Activated gamma-delta T cell treated with anti-CD3 and anti-CD28 coated beads, Interleukin-2, amount 50 U/mL, for 16 hours (primary cell): ENCODE results near the gene STRN4.
"Not testable (repeated sequence)": the region's sequence is repeated elsewhere in the genome, so short reads cannot be mapped to it uniquely, and the experiment has no call there.

Source experiments
- DNase-seq: peaks from one replicate; pipeline ENCODE4 v3.0.0-alpha.2; 2020; ENCODE audit warnings: low read depth

Gene STRN4

DNA sequence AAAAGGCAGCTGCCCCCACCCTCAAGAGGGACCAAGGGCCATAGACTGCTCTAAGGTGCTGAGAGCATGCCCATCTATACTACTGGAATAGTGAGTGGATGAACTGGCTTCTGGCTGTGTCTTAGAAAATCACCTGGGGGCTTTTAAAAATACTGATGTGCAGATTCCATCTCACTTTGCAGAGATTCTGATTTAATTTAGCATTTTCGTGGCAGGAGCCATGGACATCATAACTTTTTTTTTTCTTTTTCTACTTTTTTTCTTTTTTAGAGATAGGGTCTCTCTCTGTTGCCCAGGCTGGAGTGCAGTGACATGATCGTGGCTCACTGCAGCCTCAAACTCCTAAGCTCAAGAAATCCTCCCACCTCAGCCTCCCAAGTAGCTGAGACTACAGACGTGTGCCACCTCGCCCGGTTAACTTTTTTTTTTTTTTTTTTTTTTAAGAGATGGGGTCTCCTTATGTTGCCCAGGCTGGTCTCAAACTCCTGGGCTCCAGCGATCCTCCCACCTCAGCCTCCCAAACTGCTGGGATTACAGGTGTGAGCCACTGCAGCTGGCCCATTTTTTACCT is 33.4 kb downstream of the STRN4 start:
- DNase-seq: not testable (repeated sequence)

DNA sequence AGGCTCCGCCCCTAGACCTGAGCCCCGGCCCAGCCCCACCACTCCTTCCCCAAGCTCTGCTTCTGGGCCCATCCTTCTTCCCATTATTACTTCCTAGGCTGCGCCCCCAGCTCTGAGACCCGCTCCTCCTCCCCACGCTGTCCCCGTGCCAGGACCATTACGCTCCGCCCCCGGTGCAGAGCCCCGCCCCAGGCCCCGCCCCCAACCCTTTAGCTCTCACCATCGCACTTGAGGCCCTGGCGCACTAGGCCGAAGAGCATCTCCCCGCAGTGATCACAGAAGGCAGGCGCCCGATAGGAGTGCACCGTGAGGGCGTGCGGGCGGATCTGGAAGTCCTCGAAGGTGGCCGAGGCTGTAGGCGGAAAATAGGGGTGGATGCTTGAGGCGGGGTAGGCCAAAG is 35.6 kb downstream of the STRN4 start:
- no peak for DNase-seq

DNA sequence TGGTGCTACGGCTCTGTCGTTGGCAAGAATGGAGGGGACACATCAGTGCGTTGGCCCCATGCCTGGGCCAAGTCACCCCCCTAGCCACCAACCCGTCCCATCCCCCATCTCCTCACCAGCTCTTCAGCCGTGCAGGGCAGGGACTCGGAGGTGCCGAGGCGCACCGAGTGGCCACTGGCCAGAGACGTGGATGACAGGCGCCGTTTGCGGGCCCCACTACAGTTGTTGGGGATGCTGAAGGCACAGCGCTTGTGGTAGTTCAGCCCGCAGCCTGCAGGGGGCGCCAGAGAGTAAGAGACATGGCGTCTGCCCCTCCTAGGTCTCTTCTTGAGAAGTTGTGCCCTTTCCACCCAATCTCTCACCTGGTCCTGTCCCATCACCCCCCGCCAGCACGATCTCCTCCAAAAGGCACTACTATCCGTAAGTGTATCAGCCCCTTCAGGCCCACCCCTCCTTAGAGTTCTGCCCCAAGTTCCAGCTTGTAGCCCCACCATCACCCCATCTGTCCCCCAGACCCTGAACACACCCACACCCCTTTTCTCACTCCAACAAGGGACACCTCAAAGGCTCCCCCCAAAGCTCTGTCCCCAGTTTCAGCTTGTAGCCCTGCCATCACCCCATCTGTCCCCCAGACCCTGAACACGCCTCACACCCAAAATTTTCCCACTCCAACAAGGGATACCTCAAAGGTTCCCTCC is 41.7 kb downstream of the STRN4 start:
- peak; percentile 84 for DNase-seq

DNA sequence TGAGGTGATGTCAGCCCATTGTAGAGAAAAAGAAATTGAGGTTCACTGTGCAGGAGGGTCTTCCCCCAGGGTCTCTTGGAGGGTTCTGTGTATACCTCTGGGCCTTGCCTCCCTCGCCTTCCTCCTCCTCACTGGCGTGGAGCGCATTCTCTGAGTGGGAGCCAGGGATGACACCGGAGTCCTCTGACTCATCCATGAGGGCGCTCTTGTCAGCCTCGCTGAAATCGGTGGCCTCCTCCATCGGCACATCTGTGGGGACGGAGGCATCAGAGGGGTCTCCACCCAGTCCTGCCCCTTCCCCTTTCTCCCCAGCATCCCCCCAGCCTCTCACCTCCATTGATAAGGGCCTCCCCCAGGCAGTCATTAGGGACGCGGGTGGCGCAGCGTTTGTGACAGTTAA is 45.5 kb downstream of the STRN4 start:
- DNase-seq: no peak

DNA sequence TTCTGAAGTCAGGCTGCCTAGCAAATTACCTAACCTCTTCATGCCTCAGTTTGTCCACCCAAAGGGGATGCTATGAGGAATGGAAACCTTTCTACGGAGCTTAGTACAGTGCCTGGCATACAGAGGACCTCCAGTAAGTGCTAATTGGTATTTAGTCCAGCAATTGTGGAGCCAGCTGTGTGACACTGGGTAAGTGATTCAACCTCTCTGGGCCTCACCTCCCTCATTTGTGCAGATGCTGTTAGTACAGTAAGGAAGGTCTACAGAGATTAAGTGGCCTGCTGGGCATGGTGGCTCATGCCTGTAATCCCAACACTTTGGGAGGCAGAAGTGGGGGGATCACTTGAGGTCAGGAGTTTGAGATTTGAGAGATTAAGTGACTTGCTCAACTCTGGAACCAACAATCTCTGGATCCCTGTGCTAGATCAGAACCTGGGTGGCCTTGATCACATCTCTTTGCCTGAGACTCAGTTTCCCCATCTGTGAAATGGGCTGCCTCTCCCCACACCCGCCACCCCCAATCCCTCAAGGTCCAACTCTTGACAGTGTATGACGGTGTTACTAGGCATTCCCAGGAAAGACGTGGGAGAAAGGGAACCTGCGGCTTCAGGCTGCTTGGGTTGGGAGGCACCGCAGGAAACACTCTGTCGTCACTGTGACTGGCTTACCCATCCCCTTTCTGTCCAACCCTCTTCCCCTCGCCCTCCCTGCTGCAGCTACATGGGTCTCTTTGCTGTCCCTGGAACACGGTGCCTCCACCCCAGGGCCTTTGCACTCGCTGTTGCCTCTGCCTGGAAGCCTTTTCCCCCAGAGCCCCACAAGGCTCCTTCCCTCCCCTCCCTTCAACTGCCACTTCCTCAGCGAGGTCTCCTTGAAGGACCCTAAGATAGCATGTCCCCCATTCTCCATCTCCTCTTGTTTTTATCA is 47.6 kb downstream of the STRN4 start:
- DNase-seq: no peak

DNA sequence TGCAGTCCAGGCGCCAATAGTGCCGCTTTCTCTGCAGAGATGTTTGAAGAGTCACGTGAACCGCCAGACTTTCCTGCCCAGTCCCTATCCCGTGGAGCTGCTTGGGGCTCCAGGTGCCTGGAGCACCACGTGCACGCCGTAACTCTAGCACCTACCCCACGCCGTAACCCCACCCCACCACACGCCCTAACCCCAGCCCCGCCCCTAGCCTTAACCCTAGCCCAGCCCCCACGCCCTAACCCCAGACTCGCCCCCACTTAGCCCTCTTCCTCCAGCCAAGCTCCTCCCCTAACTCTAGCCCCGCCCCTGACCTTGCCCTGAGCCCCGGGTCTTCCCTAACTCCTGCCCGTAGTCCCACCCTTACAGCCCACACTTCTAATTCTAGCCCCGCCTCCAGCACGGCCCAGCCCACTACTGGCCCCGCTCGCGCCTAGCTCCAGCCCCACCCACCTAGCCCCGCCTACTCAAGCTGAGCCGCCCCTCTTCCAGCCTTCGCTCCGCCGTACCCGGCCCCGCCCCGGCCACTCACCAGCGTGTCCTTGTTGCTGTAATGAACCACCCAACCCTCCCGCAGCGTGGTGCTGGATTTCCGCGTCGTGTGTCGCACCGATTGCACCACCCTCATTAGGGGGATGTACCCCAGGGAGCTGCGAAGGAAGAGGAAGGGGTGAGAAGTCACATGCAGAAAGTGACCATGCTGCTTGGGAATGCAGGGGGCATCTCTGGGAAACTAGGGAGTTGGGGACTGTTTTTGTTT is 48.9 kb downstream of the STRN4 start:
- no peak for DNase-seq

DNA sequence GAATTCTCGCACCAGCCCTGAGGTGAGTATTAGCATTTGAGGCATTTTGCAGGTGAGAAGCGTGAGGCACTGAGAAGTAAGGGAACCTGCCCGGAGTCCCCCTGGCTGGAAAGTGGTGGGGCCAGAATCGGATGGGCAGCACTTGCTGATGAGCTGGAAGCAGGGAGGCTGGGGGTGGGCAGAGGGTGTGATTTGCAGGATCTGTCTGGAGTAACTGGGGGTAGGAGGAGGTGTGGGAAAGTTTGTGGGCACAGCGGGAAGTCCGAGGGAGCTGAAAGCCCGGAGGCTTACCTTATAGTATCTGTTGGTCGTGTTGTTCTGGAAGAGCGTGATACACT is 49.4 kb downstream of the STRN4 start:
- no peak for DNase-seq

DNA sequence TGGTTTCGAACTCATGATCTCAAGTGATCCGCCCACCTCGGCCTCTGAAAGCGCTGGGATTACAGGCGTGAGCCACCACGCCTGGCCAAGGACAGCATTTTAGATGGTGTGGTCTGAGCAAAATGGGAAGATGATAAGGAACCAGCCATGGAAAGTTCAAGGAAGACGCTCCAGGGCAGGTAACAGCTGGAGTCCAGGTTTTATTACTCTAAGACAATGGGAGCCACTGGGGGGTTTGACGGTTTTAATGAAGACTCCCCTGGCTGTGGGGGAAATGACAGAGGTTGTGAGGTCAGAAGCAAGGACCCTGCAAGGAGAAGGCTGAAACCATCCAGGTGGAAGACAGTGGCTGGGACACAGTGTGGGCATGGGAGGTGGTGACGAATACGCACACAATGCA is 50.2 kb downstream of the STRN4 start:
- no peak for DNase-seq

DNA sequence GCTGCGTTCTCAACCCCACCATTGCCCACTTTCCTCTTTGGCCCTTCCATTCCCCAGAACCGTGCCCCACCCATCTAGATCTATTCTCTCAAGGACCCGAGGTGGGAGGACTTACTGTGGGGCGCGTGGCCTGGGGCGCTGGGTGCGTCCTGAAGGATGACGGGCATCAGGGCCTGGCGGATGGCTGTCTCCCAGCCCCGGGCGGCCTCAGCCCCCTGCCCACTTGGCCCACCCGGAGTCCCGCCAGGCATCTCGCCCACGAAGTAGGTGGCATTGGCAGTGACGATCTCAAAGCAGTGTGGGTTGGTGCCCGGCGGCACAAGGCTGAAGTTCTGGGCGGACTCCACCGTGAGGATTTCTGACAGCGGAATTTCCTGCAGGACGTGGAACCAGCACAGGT is 52.5 kb downstream of the STRN4 start:
- DNase-seq: no peak

DNA sequence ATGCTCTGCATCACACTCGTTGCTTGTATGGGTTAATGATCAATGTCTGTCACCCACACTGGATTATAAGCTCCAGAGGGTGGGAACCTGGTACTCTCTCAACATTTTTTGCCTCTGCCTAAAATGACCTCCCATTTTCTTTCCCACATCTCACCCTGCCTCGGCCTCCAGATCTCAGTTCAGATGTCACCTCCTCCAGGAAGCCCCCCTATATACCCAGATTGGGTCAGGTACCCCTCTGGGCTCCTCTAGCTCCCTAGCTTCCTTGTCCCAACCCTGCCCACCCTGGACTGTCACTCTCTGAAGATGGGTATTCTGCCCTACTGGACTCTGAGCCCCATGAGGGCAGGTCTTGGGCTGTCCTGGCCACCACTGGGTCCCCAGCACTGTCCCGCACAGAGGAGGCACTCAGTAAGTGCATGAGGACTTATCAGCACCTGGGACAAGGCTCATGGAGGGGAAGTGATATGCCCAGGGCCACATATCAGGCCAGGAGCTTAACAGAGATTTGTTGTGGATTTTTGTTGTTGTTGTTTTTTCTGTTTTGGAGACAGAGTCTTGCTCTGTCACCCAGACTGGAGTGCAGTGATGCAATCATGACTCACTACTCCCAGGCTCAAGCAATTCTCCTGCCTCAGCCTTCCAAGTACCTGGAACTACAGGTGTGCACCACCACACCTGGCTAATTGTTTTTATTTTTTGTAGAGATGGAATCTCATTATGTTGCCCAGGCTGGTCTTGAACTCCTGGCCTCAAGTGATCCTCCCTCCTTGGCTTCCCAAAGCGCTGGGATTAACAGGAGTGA is 53.1 kb downstream of the STRN4 start:
- DNase-seq: no peak

DNA sequence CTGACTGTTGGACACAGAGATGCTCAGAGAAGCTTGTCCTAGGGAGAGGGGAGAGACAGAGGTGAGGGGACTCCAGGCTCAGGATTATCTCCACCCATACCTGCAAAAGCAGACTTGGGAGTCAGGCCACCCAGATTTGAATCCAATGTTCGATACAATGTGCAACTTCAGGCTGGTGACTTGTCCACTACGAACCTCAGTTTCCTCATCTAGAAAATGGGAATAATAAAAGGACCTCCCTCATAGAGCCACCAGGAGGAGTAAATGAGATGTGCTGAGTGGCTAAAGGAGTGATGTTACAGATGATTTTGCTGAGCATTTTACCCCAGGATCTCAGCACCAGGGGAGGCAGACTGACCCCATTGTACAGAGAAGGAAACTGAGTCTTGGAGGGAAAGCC is 54.3 kb downstream of the STRN4 start:
- DNase-seq: no peak

DNA sequence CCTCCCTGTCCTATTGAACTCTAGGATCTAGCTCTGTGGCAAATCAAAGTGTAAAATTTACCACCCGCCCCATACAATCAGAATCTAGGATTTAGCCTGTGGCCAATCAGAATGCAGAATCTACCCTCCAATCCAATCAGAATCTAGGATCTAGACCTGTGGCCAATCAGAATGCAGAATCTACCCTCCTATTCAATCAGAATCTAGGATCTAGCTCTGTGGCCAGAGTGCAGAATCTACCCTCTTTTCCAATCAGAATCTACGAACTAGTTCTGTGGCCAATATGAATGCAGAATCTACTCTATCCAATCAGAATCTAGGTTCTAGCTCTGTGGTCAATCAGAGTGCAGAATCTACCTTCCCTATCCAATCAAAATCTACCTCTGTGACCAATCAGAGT is 55.1 kb downstream of the STRN4 start:
- DNase-seq: no peak

DNA sequence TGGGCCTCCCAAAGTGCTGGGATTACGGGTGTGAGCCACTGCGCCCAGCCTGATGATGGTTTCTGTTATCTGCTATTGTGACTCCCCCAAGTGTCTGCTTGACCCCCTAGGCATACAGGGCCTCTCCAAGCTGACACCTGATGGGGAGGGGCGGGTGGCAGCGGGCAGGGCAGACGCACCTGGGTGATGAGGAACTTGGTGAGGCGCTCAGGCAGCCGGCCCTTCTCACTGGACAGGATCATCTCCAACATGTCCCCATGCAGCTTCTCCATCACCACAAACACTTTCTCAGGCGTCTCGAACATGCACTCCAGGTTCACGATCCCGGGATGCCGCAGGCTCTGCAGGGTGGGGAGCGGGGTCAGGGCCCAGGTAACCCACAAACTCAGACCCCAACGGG is 56.9 kb downstream of the STRN4 start:
- DNase-seq: no peak

DNA sequence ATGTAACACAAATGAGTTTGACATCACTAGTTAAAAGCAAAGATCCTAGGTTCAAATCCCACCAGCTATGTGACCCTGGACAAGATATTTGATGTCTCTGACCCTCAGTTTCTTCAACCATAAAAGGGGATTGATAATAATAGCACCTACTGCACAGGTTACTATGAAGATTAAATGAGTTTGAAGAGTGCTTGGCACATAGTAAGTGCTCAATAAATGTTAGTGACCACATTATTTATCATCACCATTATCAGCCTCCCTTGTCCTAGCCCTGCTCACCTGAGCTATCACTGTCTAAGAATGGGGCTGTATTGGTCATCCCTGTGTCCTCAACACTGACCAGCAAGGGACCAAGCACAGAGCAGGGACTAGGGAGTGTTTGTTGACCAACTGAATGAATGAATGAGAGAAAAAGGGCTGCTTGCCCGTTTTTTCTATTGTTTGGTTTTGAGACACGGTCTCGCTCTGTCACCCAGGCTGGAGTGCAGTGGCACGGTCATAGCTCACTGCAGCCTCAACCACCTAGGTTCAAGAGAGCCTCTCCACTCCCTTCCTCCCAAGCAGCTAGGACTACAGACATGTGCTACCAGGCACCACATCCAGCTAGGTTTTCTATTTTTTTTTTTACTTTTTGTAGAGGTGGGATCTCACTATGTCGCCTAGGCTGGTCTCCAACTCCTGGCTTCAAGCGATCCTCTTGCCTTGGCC is 58.7 kb downstream of the STRN4 start:
- no peak for DNase-seq

DNA sequence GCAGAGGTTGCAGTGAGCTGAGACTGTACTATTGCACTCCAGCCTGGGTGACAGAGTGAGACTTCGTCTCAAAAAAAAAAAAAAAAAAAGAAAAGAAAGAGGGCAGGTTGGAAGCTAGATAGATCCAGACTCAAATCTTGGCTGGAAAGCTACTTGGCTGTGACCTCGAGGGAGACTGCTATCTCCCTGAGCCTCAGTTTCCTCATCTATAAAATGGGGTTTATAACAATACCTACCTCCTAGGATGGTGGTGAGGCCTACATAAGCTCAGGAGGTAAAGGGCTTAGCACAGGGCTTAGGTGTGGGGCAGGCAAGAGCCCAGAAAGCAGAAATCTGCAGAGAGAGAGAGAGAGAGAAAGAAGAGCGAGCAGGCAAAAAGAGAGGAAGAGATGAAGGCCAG is 61.1 kb downstream of the STRN4 start:
- DNase-seq: no peak

DNA sequence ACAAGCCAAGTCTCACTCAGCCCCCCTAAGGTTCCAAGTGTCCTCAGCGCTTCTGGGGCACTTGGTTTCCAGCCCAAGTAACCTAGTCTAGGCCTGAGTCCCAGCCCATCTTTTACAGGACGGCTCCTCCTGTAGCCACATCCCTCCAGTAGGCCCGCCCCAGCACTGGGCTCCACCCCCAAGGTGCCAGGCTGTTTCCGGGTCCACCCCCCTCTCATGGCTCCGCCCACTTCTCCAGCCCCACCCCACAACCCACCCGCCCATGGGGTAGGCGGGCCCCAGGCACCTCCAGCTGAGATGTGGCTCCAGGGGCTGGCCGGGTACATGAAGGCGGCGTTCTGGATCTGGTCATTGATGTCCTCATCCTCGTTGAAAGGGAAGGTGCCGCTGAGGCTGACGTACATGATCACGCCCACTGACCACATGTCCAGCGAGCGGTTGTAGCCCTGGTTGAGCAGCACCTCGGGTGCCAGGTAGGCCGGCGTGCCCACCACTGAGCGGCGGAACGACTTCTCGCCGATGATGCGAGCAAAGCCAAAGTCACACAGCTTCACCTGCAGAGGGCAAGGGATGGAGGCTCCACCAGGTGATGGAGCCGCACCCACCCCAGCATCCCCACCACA is 68.0 kb downstream of the STRN4 start:
- DNase-seq: peak; percentile 14

DNA sequence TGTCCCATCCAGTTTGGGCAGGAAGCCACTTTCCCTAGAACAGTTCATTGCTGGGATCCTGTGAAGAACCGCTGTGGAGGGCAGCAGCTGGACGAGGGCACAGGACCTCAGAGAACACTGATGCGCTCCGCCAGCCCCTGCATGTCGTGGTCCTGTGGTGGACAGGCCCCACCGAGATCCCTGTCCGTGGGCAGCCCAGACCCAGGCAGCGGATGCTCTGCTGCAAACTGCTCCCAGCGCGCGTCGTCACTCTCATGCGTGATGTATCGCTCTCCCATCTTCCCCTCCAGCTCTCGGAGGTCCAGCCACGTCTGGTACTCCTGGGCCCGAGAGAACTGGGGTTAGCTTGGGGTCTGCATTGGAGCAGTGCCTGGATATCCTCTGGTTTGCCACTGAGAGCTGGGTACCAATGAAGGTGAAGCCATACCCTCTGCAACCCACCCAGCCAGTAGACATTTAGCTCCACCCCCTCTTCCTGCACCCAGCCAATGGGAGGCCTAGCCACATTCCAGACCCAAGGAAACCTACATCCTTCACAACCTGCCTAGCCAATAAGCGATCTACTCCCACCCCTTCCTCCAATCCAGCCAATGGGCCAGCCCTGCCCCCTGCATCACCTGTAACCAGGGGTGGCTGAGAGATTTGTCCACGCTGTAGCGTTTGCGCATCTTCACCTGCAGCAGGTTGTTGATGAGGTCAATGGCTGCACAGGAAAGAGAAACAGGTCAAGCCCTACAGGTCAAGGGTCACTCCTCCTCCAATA is 71.7 kb downstream of the STRN4 start:
- DNase-seq: no peak

DNA sequence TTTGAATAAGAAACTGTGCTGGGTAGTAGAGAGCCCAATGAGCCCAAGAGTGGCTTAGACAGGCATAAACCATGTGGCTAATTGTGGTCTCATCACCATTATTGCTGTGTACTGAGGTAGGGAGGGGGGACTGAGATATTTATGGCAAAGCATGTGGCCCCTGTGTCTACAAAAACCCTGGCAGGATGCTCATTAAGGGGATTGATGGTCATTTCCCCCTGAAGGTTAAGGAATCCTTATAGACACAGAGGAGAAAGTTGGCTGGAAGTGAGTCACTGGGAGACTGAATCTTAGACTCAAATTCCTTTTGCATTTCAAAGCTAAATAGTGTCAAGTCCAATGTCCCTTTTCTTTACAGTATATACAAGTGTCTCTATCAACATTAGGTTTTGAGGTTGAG is 75.4 kb downstream of the STRN4 start:
- no peak for DNase-seq
